Measurements from ENCODE around the gene RBBP8NL. TPM values are rescaled to one million over a fixed set of nuclear protein-coding genes. Genes with fewer than 3 reads are reported as not detected.

RBBP8NL gene
- polyA plus RNA-seq, 1 experiment, result not detected

GRCh38 chr20:62451970-62452369 is 24.6 kb upstream of the RBBP8NL start:
- Histone ChIP-seq H3K4me3 (ENCODE audit: low read depth, low read length) (no peak overlapping the region), H3K27me3 (ENCODE audit: control insufficient read depth, insufficient read depth, low read length) (peaks cover 33% of the 10 kb centered on the region), H3K27ac (ENCODE audit: low read depth, low read length) (no peak overlapping the region), H3K9me3 (ENCODE audit: control insufficient read depth, insufficient read depth, low read length) (no peaks in the 10 kb centered on the region; the same call in 1 of the 2 replicates)
- no peak for TF ChIP-seq CTCF (IDR thresholded peaks at IDR 0.05; ENCODE audit: low read depth, low read length)
- ChIA-PET CTCF (no interaction called here), POLR2A (no interaction called here)
- DNase-seq (ENCODE audit: low read depth, low spot score), result no peak

GRCh38 chr20:62451156-62451767 is 23.9 kb upstream of the RBBP8NL start:
- Histone ChIP-seq H3K4me3 (ENCODE audit: low read depth, low read length) (no peak overlapping the region), H3K9me3 (ENCODE audit: control insufficient read depth, insufficient read depth, low read length) (no peaks in the 10 kb centered on the region; the same call in 1 of the 2 replicates), H3K27ac (ENCODE audit: low read depth, low read length) (no peak overlapping the region), H3K27me3 (ENCODE audit: control insufficient read depth, insufficient read depth, low read length) (peaks cover 26% of the 10 kb centered on the region)
- POLR2A ChIA-PET, result no interaction called here
- TF ChIP-seq CTCF (IDR thresholded peaks at IDR 0.05; ENCODE audit: low read depth, low read length), result no peak
- DNase-seq (ENCODE audit: low read depth, low spot score), result no peak
- CTCF ChIA-PET, result no interaction called here

- Histone ChIP-seq H3K27ac (ENCODE audit: low read depth, low read length) (no peak overlapping the region), H3K4me3 (ENCODE audit: low read depth, low read length) (no peak overlapping the region), H3K27me3 (ENCODE audit: control insufficient read depth, insufficient read depth, low read length) (peaks cover 15% of the 10 kb centered on the region), H3K9me3 (ENCODE audit: control insufficient read depth, insufficient read depth, low read length) (no peaks in the 10 kb centered on the region; the same call in 1 of the 2 replicates)
- no peak for TF ChIP-seq CTCF (IDR thresholded peaks at IDR 0.05; ENCODE audit: low read depth, low read length)
- ChIA-PET POLR2A (no interaction called here), CTCF (no interaction called here)
- DNase-seq (ENCODE audit: low read depth, low spot score), result no peak
Measured at GRCh38 chr20:62449951-62450691, 22.8 kb upstream of the RBBP8NL start.

- ChIA-PET CTCF (no interaction called here), POLR2A (no interaction called here)
- peaks cover 4% of the 10 kb centered on the region for H3K27me3 ChIP-seq (ENCODE audit: control insufficient read depth, insufficient read depth, low read length)
- no peak for DNase-seq (ENCODE audit: low read depth, low spot score)
- no peaks in the 10 kb centered on the region; the same call in 1 of the 2 replicates for H3K9me3 ChIP-seq (ENCODE audit: control insufficient read depth, insufficient read depth, low read length)
- TF ChIP-seq CTCF (IDR thresholded peaks at IDR 0.05; ENCODE audit: low read depth, low read length), result no peak
- H3K27ac ChIP-seq (ENCODE audit: low read depth, low read length), result no peak overlapping the region
- no peak overlapping the region for H3K4me3 ChIP-seq (ENCODE audit: low read depth, low read length)
Measured at GRCh38 chr20:62448788-62449187, 21.4 kb upstream of the RBBP8NL start.

- DNase-seq (ENCODE audit: low read depth, low spot score), result no peak
- Histone ChIP-seq H3K9me3 (ENCODE audit: control insufficient read depth, insufficient read depth, low read length) (no peaks in the 10 kb centered on the region; the same call in 1 of the 2 replicates), H3K4me3 (ENCODE audit: low read depth, low read length) (no peak overlapping the region), H3K27me3 (ENCODE audit: control insufficient read depth, insufficient read depth, low read length) (peaks cover 4% of the 10 kb centered on the region), H3K27ac (ENCODE audit: low read depth, low read length) (no peak overlapping the region)
- ChIA-PET POLR2A (no interaction called here), CTCF (no interaction called here)
- no peak for TF ChIP-seq CTCF (IDR thresholded peaks at IDR 0.05; ENCODE audit: low read depth, low read length)
Measured at GRCh38 chr20:62448038-62448437, 20.7 kb upstream of the RBBP8NL start.

Data from AG04450 (cell line).